IMR-90 (cell line): ENCODE data around the gene ANGPT4. TPM values are rescaled to one million over a fixed set of nuclear protein-coding genes. Genes with fewer than 3 reads are reported as not detected.

ENCODE experiments used
- ATAC-seq: fragments of 200-7000 bp; cut with Tn5 transposase; 2 replicates; pipeline ENCODE4 v1.9.1; 2020; ENCODE audit warnings: low read depth, mild to moderate bottlenecking, moderate library complexity
- BruUV-seq: library from RNA; stranded (reverse); fragments of 400-500 nt; replicated peaks from 2 replicates; lab custom pipeline; 2021; lab: Mats Ljungman, UMichigan
- CTCF ChIA-PET: fragments of 300-600 bp; formaldehyde crosslinking; extraction: SDS; loops from one replicate; lab custom pipeline; 2021; ENCODE audit warnings: antibody characterized with exemption; lab: Yijun Ruan, JAX
- POLR2A ChIA-PET: fragments of 300-600 bp; sonication (Branson Sonifier 250); formaldehyde crosslinking; loops from one replicate; lab custom pipeline; 2022; ENCODE audit warnings: antibody characterized with exemption; ENCODE audit not compliant: unreplicated experiment; lab: Charles Lee
- DNase-seq: peaks from one replicate; pipeline ENCODE4 v3.0.0; 2013
- H2AFZ ChIP-seq: replicated peaks from 2 replicates; pipeline ENCODE3; 2013; ENCODE audit warnings: low read length, mild to moderate bottlenecking; ENCODE audit not compliant: poor library complexity
- H2AK5ac ChIP-seq: 2 replicates; pipeline ENCODE4 v1.6.1; 2013; ENCODE audit warnings: low read depth, low read length, inconsistent platforms
- H2AK9ac ChIP-seq: replicated peaks from 2 replicates; pipeline ENCODE3; 2013; ENCODE audit warnings: mild to moderate bottlenecking, low read depth, low read length, moderate library complexity; ENCODE audit not compliant: poor library complexity
- H2BK120ac ChIP-seq: 2 replicates; pipeline ENCODE4 v1.6.1; 2013; ENCODE audit warnings: low read depth, low read length, inconsistent platforms
- H2BK15ac ChIP-seq: 3 replicates; pipeline ENCODE4 v1.6.1; 2013; ENCODE audit warnings: low read depth, low read length, inconsistent platforms
- H2BK20ac ChIP-seq: 2 replicates; pipeline ENCODE4 v1.6.1; 2013; ENCODE audit warnings: low read depth, mild to moderate bottlenecking, inconsistent platforms, low read length, moderate library complexity
- H2BK5ac ChIP-seq: 2 replicates; pipeline ENCODE4 v1.6.1; 2013; ENCODE audit warnings: mild to moderate bottlenecking, low read depth, low read length, inconsistent platforms; ENCODE audit not compliant: poor library complexity, severe bottlenecking
- H3K14ac ChIP-seq: replicated peaks from 2 replicates; pipeline ENCODE4 v1.6.1; 2013; ENCODE audit warnings: low read depth, low read length, inconsistent platforms
- H3K18ac ChIP-seq: 2 replicates; pipeline ENCODE4 v1.6.1; 2013; ENCODE audit warnings: low read depth, low read length, control low read depth
- H3K23ac ChIP-seq: 2 replicates; pipeline ENCODE4 v1.6.1; 2013; ENCODE audit warnings: low read depth, low read length, inconsistent platforms
- H3K27ac ChIP-seq: 2 replicates; pipeline ENCODE4 v1.5.1; 2013; ENCODE audit warnings: mild to moderate bottlenecking, control low read depth, low read length; ENCODE audit not compliant: insufficient read depth
- H3K27me3 ChIP-seq: 2 replicates; pipeline ENCODE4 v1.6.1; 2013; ENCODE audit warnings: low read length; ENCODE audit not compliant: control insufficient read depth, insufficient read depth
- H3K36me3 ChIP-seq: 2 replicates; pipeline ENCODE4 v1.6.1; 2013; ENCODE audit warnings: low read length, mixed read lengths; ENCODE audit not compliant: control insufficient read depth, insufficient read depth
- H3K4ac ChIP-seq: 2 replicates; pipeline ENCODE4 v1.6.1; 2013; ENCODE audit warnings: low read depth, low read length, inconsistent platforms
- H3K4me1 ChIP-seq: 2 replicates; pipeline ENCODE4 v1.6.1; 2013; ENCODE audit warnings: low read length, mixed read lengths; ENCODE audit not compliant: control insufficient read depth, insufficient read depth
- H3K4me2 ChIP-seq: 2 replicates; pipeline ENCODE4 v1.6.1; 2013; ENCODE audit warnings: low read depth, mild to moderate bottlenecking, control low read depth, low read length, moderate library complexity
- H3K4me3 ChIP-seq: 2 replicates; pipeline ENCODE4 v1.5.1; 2013; ENCODE audit warnings: low read depth, mild to moderate bottlenecking, control low read depth, low read length, moderate library complexity; ENCODE audit not compliant: insufficient read depth
- H3K56ac ChIP-seq: 2 replicates; pipeline ENCODE4 v1.6.1; 2013; ENCODE audit warnings: low read length, inconsistent platforms; ENCODE audit not compliant: insufficient read depth; ENCODE audit errors: extremely low read depth
- H3K79me1 ChIP-seq, 2 experiments: 2 replicates each; pipeline ENCODE4 v1.6.1; 2013; ENCODE audit warnings: low read length in 2 of 2, inconsistent platforms in 1 of 2, low read depth in 1 of 2
- H3K9ac ChIP-seq: 2 replicates; pipeline ENCODE4 v1.6.1; 2013; ENCODE audit warnings: low read depth, low read length, control low read depth
- H3K9me1 ChIP-seq: 2 replicates; pipeline ENCODE4 v1.6.1; 2013; ENCODE audit warnings: low read length, inconsistent platforms; ENCODE audit not compliant: insufficient read depth
- H3K9me3 ChIP-seq: 2 replicates; pipeline ENCODE4 v1.6.1; 2013; ENCODE audit warnings: low read length; ENCODE audit not compliant: control insufficient read depth, insufficient read depth
- H4K20me1 ChIP-seq: 2 replicates; pipeline ENCODE4 v1.6.1; 2013; ENCODE audit warnings: low read length, inconsistent platforms; ENCODE audit not compliant: insufficient read depth
- H4K5ac ChIP-seq: 2 replicates; pipeline ENCODE4 v1.6.1; 2013; ENCODE audit warnings: mild to moderate bottlenecking, low read depth, low read length, control low read depth
- H4K8ac ChIP-seq, 2 experiments: 2 replicates each; pipeline ENCODE4 v1.6.1; 2013; ENCODE audit warnings: low read depth in 2 of 2, low read length in 2 of 2, control low read depth in 1 of 2, inconsistent platforms in 1 of 2
- H4K91ac ChIP-seq: 2 replicates; pipeline ENCODE4 v1.6.1; 2013; ENCODE audit warnings: low read depth, low read length, inconsistent platforms; ENCODE audit not compliant: insufficient read depth
- BHLHE40 ChIP-seq: fragments of 150-350 bp; IDR thresholded peaks from 2 replicates; pipeline ENCODE4 v1.6.1; 2016; ENCODE audit warnings: mild to moderate bottlenecking, low read depth, low read length
- CTCF ChIP-seq: conservative IDR thresholded peaks from 2 replicates; pipeline ENCODE4 v1.5.1; 2012; ENCODE audit warnings: mild to moderate bottlenecking, low read depth, low read length, improper control_type of control experiment
- MAZ ChIP-seq: IDR thresholded peaks from 2 replicates; pipeline ENCODE4 v1.6.1; 2012; ENCODE audit warnings: low read depth, mild to moderate bottlenecking, low read length, improper control_type of control experiment, moderate library complexity, borderline replicate concordance
- WGBS, 2 experiments: methylation state at CpG; one replicate each; pipeline versions ENCODE4 v1.1.5 to v1.1.7; 2013; ENCODE audit warnings: missing lambda C conversion rate in 2 of 2; ENCODE audit not compliant: insufficient read length in 1 of 2; ENCODE audit errors: extremely low coverage in 2 of 2; 5-methylcytosine and 5-hydroxymethylcytosine counted together
- dilution Hi-C: fragments of 300-500 bp; cut with HindIII; formaldehyde crosslinking; loops from one replicate; pipeline ENCODE4 v1.14.3; 2018; ENCODE audit warnings: low sequenced_read_pairs; ENCODE audit not compliant: unreplicated experiment
- in situ Hi-C: fragments of 300-500 bp; cut with MboI; formaldehyde crosslinking; loops from 3 replicates; pipeline ENCODE4 v1.14.3; 2019; ENCODE audit warnings: low sequenced_read_pairs, inconsistent platforms, mixed read lengths
- intact Hi-C: fragments of 100-400 bp; cut with micrococcal nuclease; formaldehyde crosslinking; loops from 2 replicates; pipeline ENCODE4 v1.10.0; 2022
- polyA plus RNA-seq, 3 experiments: library from polyadenylated mRNA; depleted of rRNA; stranded (reverse); fragments of >200 nt; gene quantifications; 2 replicates each; pipeline ENCODE4 v1.2.3, GENCODE V29; 2012; ENCODE audit warnings: low replicate concordance in 1 of 3
- total RNA-seq: library from RNA; depleted of rRNA; stranded (reverse); fragments of >200 nt; gene quantifications from 2 replicates; pipeline ENCODE4 v1.2.3, GENCODE V29; 2012

Gene ANGPT4
- total and polyA plus RNA-seq, 2 of the 4 experiments (the other 2 are of a cell fraction): not detected

DNA sequence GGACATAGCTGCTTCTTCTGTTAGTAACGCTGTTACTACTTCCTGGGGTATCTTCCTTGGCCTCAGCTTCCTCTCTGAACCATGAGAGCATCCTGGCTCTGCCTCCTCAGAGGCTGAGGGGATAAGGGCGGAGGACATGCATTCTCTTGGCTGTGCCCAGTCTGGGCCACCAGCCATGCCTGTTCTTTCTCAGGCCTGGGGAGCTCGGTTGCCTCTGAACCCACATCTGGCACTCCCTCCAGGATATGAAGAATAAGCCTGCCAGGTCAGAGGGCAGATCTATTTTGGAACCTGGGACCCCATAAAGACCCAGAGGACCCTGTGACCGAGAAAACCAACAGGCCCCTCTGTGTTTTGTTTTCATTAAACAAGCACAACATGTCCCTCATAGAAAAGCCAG is 6.6 kb upstream of the ANGPT4 start:
- Histone ChIP-seq H3K9me1 (no peaks in the 10 kb centered on the region), H3K23ac (no peak overlapping the region), H3K4me2 (no peak overlapping the region), H2BK120ac (no peak overlapping the region), H2BK20ac (no peak overlapping the region), H4K20me1 (no peaks in the 10 kb centered on the region), H3K18ac (no peak overlapping the region), H3K56ac (no peak overlapping the region), H2BK5ac (no peak overlapping the region), H3K27me3 (peaks cover under 1% of the 10 kb centered on the region; the same call in 1 of the 2 replicates), H3K9ac (no peak overlapping the region), H2AK9ac (no peak overlapping the region), H3K79me1 (no peaks in the 10 kb centered on the region), H3K4ac (no peak overlapping the region), H2BK15ac (no peak overlapping the region), H3K9me3 (no peaks in the 10 kb centered on the region), H2AK5ac (no peak overlapping the region), H3K14ac (no peak overlapping the region), H4K8ac (no peak overlapping the region), H3K4me3 (no peak overlapping the region), H4K5ac (no peak overlapping the region), H2AFZ (no peak overlapping the region), H4K91ac (no peak overlapping the region), H3K36me3 (no peaks in the 10 kb centered on the region), H3K27ac (no peak overlapping the region), H3K4me1 (no peaks in the 10 kb centered on the region)
- intact Hi-C loops (no loop called here), dilution Hi-C loops (no loop called here), in situ Hi-C loops (no loop called here)
- DNase-seq (no peak), ATAC-seq (no peak)
- CTCF ChIA-PET: no interaction called here
- TF ChIP-seq MAZ (no peak), BHLHE40 (no peak), CTCF (no peak)
- BruUV-seq: no TSS peak
- no CpG with 5 or more reads among the region's 4 CpGs for WGBS, 2 experiments
- POLR2A ChIA-PET: no interaction called here
